Large intestine (tissue), 3 donors: Measurements from ENCODE around the gene DSG2. TPM values are rescaled to one million over a fixed set of nuclear protein-coding genes. Genes with fewer than 3 reads are reported as not detected.
"Not testable (repeated sequence)": the region's sequence is repeated elsewhere in the genome, so short reads cannot be mapped to it uniquely, and the experiment has no call there.

Experiments used
- DNase-seq, 2 donors: peaks; one replicate each; pipeline versions ENCODE4 v3.0.0 to v3.0.0-alpha.2; 2013
- H3K27ac ChIP-seq: one replicate; pipeline ENCODE4 v1.5.1; 2013; ENCODE audit warnings: low read length
- H3K27me3 ChIP-seq: 2 replicates; pipeline ENCODE4 v1.6.1; 2013; ENCODE audit warnings: low read length; ENCODE audit not compliant: control insufficient read depth, insufficient read depth
- H3K36me3 ChIP-seq: 2 replicates; pipeline ENCODE4 v1.6.1; 2013; ENCODE audit warnings: low read length; ENCODE audit not compliant: control insufficient read depth, insufficient read depth
- H3K4me1 ChIP-seq: one replicate; pipeline ENCODE4 v1.6.1; 2013; ENCODE audit warnings: low read length; ENCODE audit not compliant: control insufficient read depth, insufficient read depth
- H3K4me3 ChIP-seq: one replicate; pipeline ENCODE4 v1.5.1; 2013; ENCODE audit warnings: low read length
- H3K9me3 ChIP-seq: one replicate; pipeline ENCODE4 v1.6.1; 2013; ENCODE audit warnings: mild to moderate bottlenecking, low read depth, low read length, moderate library complexity; ENCODE audit not compliant: control insufficient read depth
- WGBS: methylation state at CpG from one replicate; pipeline ENCODE4 v1.1.5; 2013; ENCODE audit warnings: low lambda C conversion rate; ENCODE audit not compliant: insufficient coverage; 5-methylcytosine and 5-hydroxymethylcytosine counted together
- polyA plus RNA-seq: library from polyadenylated mRNA; unstranded; fragments of 120-200 nt; gene quantifications from one replicate; pipeline ENCODE4 v1.2.1, GENCODE V29; 2013

DSG2 gene
- polyA plus RNA-seq, 1 donor, result 96.9 TPM

DNA sequence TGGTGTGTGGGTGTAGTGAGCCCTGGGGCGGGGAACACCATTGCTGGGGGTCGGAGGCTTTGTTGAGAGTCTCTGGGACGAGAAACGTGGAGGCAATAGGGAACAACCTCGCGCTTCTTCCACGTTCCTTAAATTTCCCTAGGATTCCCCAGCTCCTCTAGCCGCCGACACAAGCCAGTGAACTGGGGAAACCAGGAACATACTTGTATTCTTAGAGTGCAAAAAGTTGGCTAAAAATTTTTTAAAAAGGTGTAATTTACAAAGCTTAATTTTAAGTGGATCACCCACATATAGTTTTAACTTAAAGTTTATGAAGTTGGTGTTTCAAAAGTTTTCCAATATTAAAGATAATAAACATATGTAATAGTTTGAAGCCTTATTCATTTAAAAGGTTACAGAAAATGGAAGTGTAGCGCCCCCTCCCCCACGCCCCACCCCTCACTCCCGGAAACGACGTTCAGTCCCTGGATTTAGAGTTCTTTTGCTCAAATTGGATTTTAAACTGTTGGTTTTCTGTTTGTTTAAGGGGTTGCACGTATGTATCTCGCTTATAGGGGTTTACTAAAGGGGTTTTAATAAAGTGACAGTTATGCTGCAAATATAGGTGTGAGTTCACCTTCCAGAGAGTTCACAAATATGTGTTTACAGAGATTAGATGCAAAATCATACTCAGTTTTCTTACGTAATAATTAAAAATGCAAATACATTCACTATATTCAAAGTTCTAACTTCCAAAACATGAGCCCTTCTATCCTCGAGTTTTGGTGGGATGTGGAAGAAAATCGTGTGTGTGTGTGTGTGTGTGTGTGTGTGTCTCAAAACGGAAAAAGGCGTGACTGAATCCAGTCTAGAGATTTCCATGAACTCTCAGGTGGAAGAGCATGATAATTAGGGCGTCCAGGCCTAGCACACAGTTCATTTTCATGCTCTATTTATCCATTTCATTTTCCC, 872 bp downstream of the DSG2 start:
- H3K36me3 ChIP-seq, result no peaks in the 10 kb centered on the region
- 0% methylated on average over 1 of the region's 22 CpGs for WGBS
- no peaks in the 10 kb centered on the region for H3K9me3 ChIP-seq
- peak in 1 of 2 donors; percentile 73 for DNase-seq
- H3K4me1 ChIP-seq, result peaks cover 4% of the 10 kb centered on the region
- H3K27ac ChIP-seq, result peak overlapping the region; percentile 95
- no peaks in the 10 kb centered on the region for H3K27me3 ChIP-seq
- H3K4me3 ChIP-seq, result peak overlapping the region; percentile 90

DNA sequence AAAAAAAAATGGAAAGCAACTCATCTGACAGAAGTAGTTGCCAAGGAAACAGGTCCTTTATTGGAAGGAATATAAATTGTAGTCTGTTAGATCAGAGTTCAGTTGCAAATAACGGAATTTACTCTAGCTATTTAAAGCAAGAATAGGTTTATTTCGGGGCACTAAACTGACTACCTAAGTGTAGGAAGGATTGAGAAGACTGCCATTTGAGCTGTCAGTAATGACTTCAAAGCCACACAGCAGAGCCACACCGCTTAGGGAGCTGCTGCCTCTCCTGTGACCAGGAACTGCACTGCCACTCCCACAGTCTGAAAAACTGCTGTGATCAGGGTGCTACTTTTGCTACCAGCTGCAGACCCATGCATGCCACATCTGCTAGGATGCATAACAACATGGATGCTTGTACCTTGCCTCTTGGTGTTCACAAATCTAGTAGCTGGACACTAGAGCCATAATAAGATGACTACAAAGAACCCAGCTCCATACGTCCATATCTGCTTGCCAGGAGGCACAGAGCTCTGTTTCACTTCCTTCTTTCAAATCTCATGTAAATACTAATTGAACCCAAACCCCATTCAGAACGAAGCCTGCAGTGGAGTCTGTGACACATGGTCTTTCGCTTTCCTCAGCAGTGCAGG, 2.2 kb downstream of the DSG2 start:
- H3K36me3 ChIP-seq, result no peaks in the 10 kb centered on the region
- DNase-seq, result peak in 1 of 2 donors; percentile 53
- no peaks in the 10 kb centered on the region for H3K27me3 ChIP-seq
- H3K4me3 ChIP-seq, result no peak overlapping the region
- no peaks in the 10 kb centered on the region for H3K9me3 ChIP-seq
- peak overlapping the region; percentile 4 for H3K27ac ChIP-seq
- WGBS, result no CpG with 5 or more reads among the region's 6 CpGs
- H3K4me1 ChIP-seq, result peaks cover 4% of the 10 kb centered on the region

DNA sequence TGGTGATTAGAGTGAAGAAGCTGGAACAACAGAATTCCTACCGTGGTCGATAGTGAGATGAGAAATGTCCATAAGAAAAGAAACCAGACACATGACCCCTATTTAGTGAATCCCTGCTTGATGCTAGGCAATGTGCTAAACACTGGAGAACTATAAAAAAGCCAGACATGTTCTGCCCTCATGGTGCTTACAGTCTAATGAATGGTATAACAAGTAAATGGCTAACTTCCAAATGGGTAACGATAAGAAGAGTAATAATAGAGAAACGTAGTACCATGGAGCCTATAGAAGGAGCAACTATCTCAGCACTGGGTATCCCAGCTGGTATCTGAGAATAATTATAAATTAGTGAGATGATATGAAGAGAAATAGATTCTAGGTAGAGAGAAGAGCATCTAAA, 5.0 kb downstream of the DSG2 start:
- WGBS, result no CpG with 5 or more reads among the region's 4 CpGs
- Histone ChIP-seq H3K4me3 (no peak overlapping the region), H3K27ac (no peak overlapping the region), H3K27me3 (no peaks in the 10 kb centered on the region), H3K4me1 (peaks cover 4% of the 10 kb centered on the region), H3K36me3 (no peaks in the 10 kb centered on the region), H3K9me3 (no peaks in the 10 kb centered on the region)
- DNase-seq, result no peak

DNA sequence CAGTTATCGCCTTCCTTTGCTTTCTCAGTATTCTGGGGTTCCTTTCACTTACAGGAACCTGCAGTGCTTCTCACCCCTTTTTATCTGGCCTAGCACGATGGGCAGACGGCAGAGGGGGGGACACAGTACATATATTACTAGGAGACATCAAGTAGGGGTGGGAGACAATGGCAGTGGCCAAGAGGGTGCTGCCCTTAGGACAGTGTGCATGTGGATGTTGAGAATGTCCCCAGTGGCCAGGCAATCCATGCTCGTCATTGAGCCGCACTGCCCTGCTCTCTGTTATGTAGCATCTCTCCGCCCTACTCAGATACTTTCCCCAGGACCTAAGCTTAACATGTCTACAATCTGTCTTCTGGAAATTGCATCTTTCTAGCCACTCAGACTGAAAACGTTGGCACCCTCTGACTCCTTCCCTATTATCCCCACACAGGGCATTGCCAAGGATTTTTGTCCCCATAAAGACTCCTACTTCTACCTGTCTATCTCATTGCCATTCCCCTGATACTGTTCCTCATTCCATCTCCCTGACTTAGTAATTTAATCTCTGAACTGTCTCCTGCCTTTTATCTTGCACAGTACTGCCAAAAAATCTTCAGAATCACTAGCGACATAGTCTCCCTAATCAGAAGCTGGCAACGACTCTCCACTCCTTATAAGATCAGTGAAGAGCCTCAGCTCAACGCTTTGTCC, 6.6 kb downstream of the DSG2 start:
- Histone ChIP-seq H3K4me3 (no peak overlapping the region), H3K27ac (peak overlapping the region; percentile 44), H3K4me1 (peaks cover 4% of the 10 kb centered on the region), H3K27me3 (no peaks in the 10 kb centered on the region), H3K36me3 (no peaks in the 10 kb centered on the region), H3K9me3 (no peaks in the 10 kb centered on the region)
- WGBS, result 48% methylated on average over 3 of the region's 10 CpGs
- no peak for DNase-seq

DNA sequence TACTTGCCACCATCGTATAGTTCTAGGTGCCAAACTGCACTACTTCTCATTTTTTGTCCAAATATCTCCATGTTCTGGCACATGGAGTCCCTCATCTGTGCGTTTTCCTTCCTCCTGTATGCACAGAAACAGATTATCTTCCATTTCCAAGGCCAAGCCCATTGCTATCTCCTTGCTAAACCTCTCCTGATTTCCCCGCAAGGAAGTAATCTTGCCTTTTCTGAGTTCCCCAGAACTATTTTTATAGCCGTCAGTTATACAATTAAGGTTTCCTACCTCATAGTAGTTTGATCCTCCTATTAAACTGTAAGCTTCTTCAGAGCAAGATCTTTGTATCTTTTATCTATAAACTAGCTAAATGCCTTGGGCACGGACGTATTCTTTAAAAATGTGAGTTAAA, 7.2 kb downstream of the DSG2 start:
- Histone ChIP-seq H3K9me3 (no peaks in the 10 kb centered on the region), H3K4me3 (no peak overlapping the region), H3K4me1 (peaks cover 4% of the 10 kb centered on the region), H3K27ac (peak overlapping the region; percentile 44), H3K27me3 (no peaks in the 10 kb centered on the region), H3K36me3 (no peaks in the 10 kb centered on the region)
- DNase-seq, result peak in 1 of 2 donors; percentile 44
- WGBS, result 31% methylated on average over 4 of the region's 6 CpGs

DNA sequence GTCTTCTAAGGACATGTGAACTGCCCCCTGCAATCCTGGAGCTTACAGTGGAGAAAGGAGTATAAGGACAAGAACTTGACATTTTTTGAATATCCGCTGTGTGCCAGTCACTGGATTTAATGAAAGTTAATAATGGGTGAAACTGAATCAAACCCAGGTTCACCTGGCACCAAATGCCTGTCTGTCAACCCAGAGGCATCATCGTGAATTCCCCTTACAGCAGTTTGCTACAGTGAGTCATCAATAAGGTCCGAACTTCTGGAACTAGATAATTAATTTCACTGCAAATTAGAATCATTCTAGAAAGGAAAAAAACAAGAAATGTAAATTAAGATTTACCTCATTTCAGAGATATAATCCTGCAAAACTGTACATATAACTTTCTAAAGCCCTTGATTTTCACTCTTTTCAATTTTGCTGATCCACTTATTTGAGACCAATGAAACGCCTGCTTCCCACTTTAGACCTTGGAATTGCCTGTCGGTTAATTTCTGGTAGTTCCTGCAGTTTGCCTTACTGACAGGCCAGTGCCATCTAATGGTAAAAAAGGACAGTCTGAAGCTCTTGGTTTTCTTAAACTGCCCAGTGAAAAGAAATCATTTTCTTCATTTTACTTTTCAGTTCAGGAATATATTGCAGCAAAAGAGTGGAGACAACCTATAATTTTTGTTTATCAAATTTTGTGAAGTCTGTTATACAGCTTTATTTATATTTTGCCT, 8.2 kb downstream of the DSG2 start:
- 70% methylated on average over 2 of the region's 5 CpGs for WGBS
- H3K9me3 ChIP-seq, result no peaks in the 10 kb centered on the region
- no peak overlapping the region for H3K27ac ChIP-seq
- peaks cover 8% of the 10 kb centered on the region for H3K4me1 ChIP-seq
- DNase-seq, result peak in 1 of 2 donors; percentile 42
- H3K36me3 ChIP-seq, result no peaks in the 10 kb centered on the region
- no peak overlapping the region for H3K4me3 ChIP-seq
- no peaks in the 10 kb centered on the region for H3K27me3 ChIP-seq

DNA sequence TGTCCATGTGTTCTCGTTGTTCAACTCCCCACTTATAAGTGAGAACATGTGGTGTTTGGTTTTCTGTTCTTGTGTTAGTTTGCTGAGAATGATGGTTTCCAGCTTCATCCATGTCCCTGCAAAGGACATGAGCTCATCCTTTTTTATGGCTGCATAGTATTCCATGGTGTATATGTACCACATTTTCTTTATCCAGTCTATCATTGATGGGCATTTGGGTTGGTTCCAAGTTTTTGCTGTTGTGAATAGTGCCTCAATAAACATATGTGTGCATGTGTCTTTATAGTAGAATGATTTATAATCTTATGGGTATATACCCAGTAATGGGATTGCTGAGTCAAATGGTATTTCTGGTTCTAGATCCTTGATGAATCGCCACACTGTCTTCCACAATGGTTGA, 9.1 kb downstream of the DSG2 start:
- H3K4me3 ChIP-seq, H3K9me3 ChIP-seq, H3K27me3 ChIP-seq, H3K36me3 ChIP-seq, H3K27ac ChIP-seq, DNase-seq: not testable (repeated sequence)
- H3K4me1 ChIP-seq, result peaks cover 13% of the 10 kb centered on the region
- 100% methylated on average over 1 of the region's 2 CpGs for WGBS

DNA sequence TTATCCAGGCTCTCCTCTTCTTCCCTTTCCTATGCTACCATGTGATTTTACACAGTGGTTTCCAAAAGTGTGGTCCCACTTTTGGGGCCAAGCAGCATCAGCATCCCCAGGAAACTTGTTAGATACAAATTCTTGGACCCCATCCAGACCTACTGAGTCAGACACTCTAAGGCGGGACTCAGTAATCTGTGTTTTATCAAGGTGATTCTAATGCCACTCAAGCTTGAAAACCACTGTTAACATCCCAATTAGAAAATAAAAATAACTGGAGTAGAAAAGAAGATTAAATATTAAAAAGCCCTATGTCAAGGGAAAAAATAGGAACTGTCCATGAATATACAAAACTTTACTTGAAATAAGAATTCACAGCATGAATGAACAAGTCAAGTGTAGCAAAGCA, 10.8 kb downstream of the DSG2 start:
- 100% methylated on average over 1 of the region's 1 CpG for WGBS
- Histone ChIP-seq H3K27me3 (no peaks in the 10 kb centered on the region), H3K4me3 (no peak overlapping the region), H3K4me1 (peaks cover 28% of the 10 kb centered on the region), H3K36me3 (no peaks in the 10 kb centered on the region), H3K9me3 (no peaks in the 10 kb centered on the region), H3K27ac (no peak overlapping the region)
- DNase-seq, result no peak

DNA sequence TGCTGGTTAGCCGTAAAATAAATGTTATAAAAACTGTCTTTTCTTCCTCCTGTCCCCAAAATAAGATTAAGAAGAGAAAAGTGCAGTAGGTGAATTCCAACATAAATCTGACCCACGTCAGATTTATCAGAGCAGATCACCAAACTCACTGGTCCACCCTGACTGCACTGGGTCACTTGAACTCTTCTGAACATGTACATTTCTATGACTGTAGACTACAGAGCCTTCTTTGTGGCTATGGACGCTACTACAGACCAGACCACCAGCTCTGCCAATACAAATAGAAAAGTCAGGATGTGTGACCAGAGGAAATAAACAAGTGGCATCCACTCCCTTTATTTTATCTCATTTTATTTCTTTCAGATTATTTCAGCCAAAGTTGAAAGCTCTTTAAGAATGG, 11.6 kb downstream of the DSG2 start:
- no CpG with 5 or more reads among the region's 3 CpGs for WGBS

DNA sequence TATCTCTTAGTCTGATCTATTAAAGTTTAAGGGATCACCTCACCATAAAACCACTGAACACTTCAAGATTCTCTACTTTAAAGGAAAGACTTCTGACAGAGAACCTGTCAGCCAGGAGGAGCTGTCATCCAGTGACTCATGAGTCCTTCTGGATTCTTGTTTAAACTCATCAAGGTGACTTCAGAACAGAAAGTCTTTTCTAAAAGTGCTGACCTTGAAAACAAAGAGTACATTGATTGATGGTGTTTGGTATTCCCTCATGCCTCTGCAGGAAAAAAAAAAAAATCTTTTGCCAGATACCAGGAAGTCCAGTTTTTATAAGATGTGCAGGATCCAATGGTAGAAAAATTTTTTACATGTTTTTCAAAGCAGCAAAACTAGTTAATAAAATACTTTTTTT, 12.3 kb downstream of the DSG2 start:
- no peaks in the 10 kb centered on the region for H3K27me3 ChIP-seq
- H3K9me3 ChIP-seq, result no peaks in the 10 kb centered on the region
- H3K36me3 ChIP-seq, result no peaks in the 10 kb centered on the region
- DNase-seq, result peak; percentile 42 to 66
- peak overlapping the region; percentile 31 for H3K27ac ChIP-seq
- no peak overlapping the region for H3K4me3 ChIP-seq
- peaks cover 32% of the 10 kb centered on the region for H3K4me1 ChIP-seq

More for the DNA sequence above, 11.6 kb downstream of the DSG2 start:
- Histone ChIP-seq H3K27ac (peak overlapping the region; percentile 31), H3K4me3 (no peak overlapping the region), H3K4me1 (peaks cover 32% of the 10 kb centered on the region), H3K27me3 (no peaks in the 10 kb centered on the region), H3K36me3 (no peaks in the 10 kb centered on the region), H3K9me3 (no peaks in the 10 kb centered on the region)
- DNase-seq, result no peak
